GM19328 (cell line): ENCODE measurements around the gene B3GNT8.
"Not testable (repeated sequence)": the region's sequence is repeated elsewhere in the genome, so short reads cannot be mapped to it uniquely, and the experiment has no call there.

Experiments used
- ATAC-seq: cut with Tn5 transposase; IDR thresholded peaks from one replicate; pipeline ENCODE4 v1.9.1; 2021; ENCODE audit warnings: mild to moderate bottlenecking, moderate library complexity; ENCODE audit not compliant: unreplicated experiment

B3GNT8 gene

DNA sequence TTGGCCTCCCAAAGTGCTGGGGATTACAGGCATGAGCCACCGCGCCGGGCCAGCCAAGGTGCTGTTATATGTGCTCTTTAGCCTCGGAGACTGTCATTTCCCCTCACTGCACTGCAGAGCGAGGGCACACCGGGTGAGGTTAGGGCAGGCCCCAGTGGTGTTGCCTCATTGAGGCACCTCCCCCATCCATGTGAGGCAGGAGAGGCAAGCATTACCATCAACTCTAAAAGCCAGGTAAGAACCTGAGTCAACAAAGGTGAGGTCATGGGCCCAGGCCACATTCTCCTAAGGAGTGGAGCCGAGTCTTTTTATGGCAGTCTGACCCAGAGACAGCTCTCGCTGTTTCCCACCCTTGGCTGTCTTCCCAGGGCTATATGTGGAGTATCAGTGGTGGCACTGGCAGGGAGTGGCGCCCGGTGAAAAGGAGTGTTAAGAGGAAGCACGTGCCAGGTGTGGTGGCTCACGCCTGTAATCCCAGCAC is 10.9 kb downstream of the B3GNT8 start:
- ATAC-seq = no peak

DNA sequence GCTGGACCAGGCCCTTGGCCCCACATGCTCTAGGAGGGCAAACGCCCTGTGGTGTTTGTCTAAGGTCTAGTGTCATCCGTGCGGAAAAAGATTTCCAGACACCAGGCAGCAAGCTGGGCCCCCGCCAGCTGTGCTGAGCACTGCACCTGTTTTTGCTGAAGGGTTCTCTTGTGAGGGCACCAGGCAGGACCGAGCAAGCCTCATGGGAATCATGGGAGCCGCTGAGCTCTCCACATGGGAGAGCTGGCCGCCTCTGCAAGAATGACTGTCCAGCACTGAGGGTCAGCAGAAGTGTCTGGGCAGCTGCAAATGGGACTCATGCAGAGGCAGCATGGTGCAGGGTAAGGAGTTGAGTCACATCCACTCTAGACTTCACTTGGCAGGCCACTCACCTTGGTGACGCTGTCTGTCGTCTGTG is 12.0 kb downstream of the B3GNT8 start:
- no peak for ATAC-seq

DNA sequence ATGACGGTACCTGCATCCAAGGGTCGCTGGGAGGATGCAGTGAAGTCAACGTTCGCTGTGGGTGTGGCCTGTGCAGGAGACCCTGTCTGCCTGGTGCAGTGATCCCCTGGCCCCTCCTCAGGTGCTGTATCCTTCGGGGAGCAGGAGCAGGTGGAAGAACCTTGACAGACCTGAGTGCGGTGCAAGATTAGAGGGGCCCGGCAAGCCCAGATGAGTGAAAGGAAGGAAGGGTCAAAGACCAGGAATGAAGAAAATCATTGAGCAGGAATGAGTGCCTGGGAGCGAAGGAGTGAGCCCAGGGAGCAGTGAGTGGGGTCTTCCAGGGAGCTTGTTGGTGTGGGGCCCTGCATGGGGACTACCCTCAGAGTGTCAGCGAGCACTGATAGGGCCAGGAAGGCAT is 12.7 kb downstream of the B3GNT8 start:
- no peak for ATAC-seq

DNA sequence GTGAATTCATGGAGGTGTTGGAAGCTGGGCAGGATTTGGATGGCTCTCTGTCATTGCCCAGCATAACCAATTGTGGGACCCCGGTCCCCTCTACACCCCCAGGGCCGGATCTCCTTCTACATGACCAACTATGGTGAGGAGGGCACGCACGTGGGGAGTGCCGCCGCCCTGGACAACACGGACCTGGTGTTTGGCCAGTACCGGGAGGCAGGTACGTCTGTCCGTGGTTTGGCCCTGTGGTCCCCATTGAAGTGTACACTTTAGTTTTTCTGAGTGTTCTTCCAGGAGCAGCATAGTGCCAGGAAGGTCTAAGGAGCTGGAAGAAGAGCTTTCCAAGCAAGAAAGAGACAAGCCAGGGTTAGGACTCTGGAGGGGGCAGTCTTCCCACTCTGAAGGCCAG is 13.2 kb downstream of the B3GNT8 start:
- ATAC-seq = no peak

DNA sequence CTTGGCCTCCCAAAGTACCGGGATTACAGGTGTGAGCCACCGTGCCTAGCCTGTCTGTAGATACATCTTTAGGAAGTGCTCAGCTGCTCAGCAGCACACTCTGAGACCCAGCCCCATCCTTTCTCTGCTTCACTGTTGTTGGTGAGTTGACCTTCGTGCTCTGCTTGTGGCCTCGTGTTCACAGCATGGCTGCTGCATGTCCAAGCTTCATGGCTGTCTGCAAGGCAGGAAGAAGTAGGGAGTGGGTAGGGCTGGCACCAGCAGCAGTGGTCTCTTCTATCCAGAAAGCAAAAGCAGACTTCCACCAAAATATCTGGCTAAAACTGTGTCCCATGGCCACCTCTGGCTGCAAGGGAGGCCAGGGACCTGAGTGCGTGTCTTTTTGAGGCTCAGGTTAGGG is 14.2 kb downstream of the B3GNT8 start:
- ATAC-seq = no peak

DNA sequence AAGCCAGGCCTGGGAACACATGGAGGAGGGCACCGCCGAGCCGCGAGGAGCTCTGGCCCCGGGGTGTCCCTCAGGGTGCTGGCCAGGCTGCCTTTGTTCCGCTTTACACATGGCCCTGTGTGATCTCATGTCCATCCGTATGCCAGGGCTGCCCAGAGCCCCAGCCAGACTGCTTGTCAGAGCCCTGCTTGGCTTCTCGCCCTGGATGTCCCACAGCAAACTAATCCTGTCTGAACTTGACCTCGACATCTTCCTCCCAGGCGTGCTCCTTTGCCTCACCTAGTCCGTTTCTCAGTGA is 15.3 kb downstream of the B3GNT8 start:
- ATAC-seq = no peak

DNA sequence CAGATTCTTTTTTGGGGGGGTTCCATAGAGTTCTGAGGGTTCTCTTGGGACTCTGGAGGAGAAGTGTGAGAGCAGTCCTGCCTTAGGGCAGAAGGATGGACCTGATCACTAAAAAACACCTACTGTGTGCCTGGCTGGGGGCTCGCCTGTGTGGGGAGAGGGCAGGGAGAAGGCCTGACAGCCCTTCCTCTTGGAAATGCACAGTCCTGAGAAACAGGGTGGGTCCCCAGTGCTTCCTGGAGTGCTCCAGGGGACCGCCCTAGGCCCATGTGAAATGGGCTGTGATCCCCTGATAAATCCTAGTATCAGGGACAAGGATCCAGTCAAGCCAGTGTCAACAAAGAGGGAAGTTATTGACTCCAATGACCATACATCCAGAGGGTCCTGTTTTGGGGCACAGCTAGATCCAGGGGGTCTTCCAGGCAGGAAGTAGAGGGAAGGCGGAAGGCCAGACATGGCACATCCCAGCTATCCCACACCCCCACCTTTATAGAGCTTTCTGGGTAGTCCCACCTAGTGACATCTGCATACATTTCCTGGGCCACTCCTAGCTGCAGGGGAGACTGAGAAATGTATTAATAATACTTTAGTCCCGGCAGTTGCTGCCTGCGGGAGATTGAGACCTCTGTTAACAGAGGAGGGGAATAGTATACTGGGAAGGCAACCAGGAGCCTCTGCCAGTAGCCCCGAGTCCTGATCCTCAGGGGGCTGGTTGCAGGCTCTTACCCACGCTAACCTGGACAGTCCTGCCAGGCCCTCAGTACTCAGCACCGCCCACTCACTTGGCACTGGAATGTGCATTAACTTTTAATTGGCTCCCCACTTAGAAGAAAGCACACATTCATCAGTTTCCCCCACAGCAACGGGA is 15.8 kb downstream of the B3GNT8 start:
- ATAC-seq = no peak

DNA sequence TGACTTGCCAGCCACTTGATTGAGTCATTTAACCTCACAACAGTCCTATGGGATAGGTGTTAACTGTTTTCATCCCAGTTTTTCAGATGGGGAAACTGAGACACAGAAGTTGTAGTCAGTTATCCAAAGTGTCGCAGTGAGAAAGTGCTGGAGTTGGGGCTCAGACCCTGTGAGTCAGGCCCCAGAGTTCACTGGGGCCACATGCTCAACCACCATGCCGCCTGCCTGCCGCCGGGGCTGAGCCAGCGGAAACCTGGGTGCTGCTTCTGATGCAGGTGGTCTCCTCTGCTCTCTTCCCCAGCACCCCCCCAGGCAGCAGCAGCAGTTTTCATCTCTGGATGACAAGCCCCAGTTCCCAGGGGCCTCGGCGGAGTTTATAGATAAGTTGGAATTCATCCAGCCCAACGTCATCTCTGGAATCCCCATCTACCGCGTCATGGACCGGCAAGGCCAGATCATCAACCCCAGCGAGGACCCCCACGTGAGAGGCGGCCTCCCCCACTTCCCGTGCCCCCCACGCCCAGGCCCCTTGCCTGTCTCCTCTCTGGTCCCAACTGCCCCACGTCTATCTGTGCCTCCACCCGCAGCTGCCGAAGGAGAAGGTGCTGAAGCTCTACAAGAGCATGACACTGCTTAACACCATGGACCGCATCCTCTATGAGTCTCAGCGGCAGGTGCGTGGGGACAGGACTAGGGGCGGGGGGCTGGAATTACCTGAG is 16.7 kb downstream of the B3GNT8 start:
- ATAC-seq = no peak

DNA sequence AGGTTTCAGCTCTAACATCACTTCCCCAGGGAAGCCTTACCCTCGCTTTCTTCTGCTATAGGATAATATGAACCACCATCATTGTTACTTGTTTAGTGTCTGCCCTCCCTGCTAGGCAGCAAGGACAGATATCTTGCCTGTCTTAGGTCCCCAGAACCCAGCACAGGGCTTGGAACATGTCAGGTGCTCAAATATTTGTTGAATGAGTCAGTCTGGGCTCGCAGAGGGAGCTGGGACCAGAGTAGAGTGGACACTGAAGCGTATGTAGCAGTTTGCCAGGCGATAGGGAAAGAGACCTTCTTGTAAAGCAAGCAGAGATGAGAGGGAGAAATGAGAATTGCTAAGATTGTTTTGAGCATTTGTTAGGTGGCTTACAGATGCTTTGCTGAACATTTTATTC is 17.9 kb downstream of the B3GNT8 start:
- ATAC-seq = no peak

DNA sequence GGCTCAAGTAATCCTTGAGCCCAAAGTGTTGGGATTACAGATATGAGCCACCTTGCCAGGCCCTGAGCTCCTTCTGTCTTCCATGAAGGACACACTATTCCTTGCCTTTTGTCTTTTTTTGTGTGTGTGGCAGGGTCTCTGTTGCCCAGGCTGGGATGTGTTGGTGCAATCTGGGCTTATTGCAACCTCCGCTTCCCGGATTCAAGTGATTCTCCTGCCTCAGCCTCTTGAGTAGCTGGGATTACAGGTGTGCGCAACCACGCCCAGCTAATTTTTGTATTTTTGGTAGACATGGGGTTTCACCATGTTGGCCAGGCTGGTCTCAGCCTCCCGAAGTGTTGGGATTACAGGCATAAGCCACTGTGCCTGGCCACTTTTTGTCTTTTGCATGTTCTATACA is 18.3 kb downstream of the B3GNT8 start:
- ATAC-seq = not testable (repeated sequence)

DNA sequence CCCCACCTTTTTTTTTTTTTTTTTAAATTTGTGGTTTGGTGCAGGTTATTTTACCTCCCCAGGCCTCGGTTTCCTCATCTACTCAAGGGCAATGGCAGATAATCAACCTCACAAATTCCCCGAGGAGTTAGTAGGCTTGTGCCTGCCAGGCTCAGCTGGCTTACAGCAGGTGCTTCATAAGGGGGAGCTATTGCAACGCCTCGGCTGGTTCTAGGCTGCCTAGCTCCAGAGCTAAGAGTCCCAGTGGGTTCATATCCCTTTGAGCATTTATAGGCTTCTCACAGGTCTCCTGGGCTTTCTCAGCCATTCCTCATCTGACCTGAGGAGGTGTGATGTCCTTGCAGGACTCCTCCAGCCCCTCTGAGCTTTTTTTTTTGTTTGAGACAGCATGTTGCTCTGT is 18.9 kb downstream of the B3GNT8 start:
- no peak for ATAC-seq

DNA sequence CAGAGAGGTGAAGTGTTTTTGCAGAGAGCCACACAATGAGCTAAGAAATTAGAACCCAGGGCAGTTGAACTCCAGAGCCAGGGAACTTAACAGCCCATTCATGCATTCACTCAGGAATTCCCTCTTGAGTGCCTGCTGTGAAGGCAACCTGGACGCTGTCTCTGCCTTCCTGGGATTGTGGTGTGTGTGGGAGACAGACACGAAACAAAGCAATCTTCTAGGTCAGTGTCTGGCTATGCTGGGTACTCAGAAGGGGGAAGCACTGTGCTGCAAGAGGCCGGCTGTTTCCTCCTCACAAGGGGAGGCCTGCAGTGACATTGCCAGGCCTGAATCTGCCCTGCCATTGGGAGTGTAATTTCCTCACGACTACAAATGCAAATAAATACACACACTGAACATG is 19.9 kb downstream of the B3GNT8 start:
- no peak for ATAC-seq

DNA sequence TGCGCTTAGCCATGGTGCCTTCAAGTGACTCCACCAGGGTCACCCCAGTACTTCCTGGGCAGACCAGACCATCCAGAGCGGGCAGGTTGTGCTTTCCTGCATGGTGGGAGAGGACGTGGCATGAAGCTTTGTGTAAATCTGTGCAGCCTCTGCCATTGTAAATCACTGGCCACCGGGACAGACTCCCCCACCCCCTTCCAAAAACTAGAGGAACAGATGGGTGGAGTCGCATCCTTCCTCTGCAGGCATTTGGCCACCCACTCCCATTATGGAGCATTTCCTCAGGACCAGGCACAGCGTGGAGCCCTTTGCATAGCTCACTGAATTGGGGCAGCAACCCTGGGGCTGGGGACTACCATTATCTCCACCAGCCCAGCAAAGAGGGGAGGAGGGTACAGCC is 21.4 kb downstream of the B3GNT8 start:
- no peak for ATAC-seq

DNA sequence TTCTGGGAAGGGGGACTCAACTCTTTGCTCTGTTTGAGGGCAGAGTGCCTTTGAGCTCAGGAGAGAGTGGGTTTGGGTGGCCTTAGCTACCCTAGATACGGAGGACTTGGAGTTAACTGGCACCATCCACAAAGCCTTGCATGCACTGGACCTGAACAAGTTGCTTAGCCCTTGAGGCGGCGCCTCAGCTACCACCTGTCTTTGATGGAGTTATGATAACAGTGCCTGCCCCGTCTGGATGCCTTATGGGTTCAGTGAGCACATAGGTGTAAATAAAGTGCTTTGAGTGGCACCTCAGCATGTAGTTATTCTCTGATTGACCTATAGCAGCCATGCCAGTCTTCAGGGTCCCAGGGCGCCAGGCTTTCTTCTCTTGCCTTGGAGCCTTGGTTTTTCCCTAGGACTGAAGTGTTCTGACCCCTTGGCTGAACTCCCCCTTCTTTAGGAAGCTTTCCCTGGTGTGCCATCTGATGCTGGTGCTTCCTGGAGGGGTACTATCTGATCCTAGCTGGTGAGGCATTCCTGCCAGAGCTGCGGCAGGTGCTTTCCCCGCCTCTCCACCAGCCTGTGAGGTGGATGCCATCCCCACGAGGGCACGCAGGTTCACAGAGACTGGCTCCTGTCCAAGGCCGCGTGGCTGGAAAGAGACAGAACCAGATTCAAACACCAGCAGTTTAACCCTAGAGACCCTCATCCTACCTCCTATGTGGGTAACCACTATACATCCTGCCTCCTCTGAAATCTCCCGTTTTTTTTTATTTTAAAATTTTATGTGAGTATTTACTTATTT is 23.8 kb downstream of the B3GNT8 start:
- no peak for ATAC-seq

DNA sequence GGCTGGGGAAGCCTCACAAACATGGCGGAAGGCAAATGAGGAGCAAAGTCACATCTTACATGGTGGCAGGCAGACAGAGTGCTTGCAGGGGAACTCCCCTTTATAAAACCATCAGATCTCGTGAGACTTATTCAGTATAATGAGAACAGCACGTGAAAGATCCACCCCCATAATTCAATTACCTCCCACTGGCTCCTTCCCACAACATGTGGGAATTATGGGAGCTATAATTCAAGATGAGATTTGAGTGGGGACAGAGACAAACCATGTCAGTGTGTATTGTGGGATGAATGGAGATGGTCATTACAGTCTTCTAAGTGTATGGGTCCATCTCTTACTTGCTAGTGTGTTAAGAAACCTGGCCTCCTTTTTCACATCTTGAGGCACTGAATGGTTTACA is 25.2 kb downstream of the B3GNT8 start:
- no peak for ATAC-seq

DNA sequence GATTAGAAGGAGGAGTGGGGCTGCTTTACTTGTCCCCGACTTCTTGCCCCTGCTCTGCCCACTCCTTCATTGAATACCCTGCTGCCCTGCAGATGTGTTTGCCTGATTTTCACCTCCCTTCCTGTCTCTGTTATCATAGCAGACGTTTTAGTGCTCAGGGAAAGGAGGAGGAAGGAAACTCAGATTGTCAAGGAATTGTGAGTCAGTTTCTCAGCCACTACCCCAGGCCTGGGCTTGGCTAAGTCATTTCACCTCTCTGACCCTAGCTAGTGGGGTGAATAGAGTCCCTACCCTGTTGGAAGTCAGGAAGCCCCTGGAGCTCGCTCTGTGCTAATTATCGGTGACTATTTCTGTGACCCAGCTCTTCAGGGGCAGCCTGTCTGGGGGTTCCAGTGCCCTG is 25.7 kb downstream of the B3GNT8 start:
- ATAC-seq = no peak

DNA sequence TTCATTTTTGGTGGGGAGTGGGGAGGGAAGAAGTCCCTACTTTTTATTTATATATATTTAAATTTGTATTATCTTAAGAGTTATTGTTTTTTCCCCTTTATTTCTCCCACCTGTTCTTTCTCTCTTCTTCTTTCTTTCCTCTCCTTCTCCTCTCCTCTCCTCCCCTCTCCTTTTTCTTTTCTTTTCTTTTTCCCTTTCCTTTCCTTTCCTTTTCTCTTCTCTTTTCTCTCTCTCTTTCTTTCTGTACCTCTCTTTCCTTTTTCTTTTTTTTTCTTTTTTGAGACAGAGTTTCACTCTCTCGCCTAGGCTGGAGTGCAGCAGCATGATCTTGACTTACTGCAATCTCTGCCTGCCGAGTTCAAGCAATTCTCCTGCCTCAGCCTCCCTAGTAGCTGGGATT is 27.6 kb downstream of the B3GNT8 start:
- ATAC-seq = no peak

DNA sequence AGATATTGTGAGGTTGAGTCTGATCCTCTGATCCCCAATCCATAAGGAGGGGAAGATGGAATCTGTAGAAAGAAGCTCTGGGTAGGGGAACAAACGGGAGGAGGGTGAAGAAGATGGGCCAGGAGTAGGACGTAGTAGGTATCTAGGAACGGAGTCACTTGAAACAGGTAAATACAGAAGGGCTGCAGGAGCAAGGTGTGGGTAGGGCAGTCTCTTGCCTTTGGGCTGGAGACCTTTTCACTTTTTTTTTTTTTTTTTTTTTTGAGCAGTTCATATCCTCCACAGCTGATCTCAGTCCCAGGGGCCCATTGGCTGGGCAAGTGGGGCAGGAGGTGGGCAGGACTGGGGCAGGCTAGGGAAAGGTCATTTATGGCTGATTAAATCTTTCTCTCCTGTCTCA is 28.1 kb downstream of the B3GNT8 start:
- ATAC-seq = no peak

DNA sequence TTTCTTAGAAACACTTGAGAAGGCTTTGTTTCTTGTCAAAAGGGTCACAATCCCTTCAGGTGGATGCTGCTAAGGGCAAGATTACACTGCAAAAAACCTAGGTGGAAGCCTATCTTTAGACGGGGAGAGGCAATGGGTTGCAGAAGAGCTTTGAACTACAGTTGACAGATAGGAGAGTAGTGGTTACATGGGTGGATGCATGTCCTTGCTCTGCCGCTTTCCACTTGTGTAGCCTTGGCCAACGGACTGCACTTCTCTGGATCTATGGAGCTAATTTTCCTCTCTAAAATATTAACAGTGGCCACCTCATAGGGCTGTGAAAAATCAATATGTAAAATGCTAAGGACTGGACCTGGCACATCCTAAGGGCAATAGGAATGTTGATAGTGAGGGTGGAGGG is 28.6 kb downstream of the B3GNT8 start:
- ATAC-seq = no peak

DNA sequence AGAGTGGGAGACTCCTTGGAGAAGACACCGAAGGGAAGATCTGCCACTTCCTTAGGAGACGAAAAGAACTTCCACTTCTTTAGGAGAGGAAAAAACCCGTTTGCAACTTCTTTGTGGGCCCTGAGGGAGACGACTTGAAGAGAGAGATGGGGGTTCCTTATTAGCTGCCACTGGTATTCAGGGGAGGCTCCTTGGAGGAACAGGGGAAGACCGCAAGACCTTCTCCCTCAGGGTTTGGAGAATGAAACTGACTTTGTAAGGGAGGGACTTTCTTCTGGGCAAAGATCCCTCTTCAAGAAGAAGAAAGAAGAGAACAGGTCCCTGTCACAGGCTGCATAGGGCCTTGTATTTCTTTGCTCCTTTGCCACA is 29.1 kb downstream of the B3GNT8 start:
- ATAC-seq = no peak

DNA sequence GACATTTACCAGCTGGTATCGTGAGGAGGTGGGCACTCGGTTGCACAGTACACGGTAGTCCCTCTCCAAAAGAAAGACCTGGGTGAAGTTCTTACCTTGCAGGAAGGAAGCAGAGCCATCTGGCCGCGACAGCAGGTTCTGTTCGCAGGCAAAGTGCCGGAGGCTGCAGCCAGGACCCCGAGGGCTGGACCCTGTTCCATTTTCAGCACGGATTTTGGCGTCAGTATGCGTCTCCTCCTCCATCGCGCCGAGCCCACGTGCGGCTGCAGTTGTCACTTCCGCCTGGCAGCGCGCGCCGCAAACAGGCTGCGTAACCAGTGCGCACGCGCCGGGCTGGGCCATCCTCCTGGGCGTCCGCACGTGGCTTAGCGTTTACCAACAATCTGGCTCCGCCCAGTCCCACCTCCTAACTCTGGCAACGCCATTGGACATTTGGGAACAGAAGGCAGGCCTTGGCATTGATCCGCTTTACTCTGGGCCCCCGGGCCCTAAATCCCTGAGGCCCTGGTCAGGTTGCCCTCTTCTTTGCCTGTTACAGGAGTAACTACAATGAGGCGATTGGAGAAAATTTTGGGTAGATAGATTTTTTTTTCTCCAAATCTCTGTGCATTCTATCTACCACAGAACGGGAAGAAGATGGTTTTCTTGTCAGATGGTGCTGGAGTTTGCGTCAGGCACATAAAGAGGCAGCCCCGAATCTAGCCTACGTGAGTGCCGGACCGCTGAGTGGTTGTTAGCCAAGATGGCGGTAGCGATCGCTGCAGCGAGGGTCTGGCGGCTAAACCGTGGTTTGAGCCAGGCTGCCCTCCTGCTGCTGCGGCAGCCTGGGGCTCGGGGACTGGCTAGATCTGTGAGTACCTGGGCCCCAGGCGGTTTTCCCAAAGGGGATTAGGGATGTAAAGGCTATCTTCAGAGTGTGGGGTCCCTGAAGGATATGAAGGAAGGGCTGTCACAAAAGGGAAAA is 29.8 kb downstream of the B3GNT8 start, which contains the start of the genes BCKDHA and EXOSC5:
Gene BCKDHA, plus strand, starts transcription at position 733 of the 964 bp plus-strand sequence. Its CDS starts 10 bp downstream, at position 743.
Gene EXOSC5, minus strand, starts transcription at position 274 of the 964 bp plus-strand sequence. Its CDS starts 31 bp downstream, at position 243.
- ATAC-seq = peak; percentile 77
